Testis (tissue), 3 donors: Measurements from ENCODE around the gene CNKSR3. TPM values are rescaled to one million over a fixed set of nuclear protein-coding genes. Genes with fewer than 3 reads are reported as not detected.

Experiments used
- DNase-seq: peaks from one replicate; pipeline ENCODE4 v3.0.0-alpha.2; 2019
- H3K27ac ChIP-seq, 2 donors: fragments of 200-600 bp; sonication (generic); one replicate each; pipeline ENCODE4 v1.5.1; 2019
- H3K27me3 ChIP-seq: fragments of 200-600 bp; sonication (generic); one replicate; pipeline ENCODE4 v1.5.1; 2019
- H3K36me3 ChIP-seq: fragments of 200-600 bp; sonication (generic); one replicate; pipeline ENCODE4 v1.5.1; 2017; ENCODE audit warnings: low read depth; ENCODE audit errors: missing control alignments
- H3K4me1 ChIP-seq: fragments of 200-600 bp; sonication (generic); one replicate; pipeline ENCODE4 v1.5.1; 2019
- H3K4me3 ChIP-seq, 2 donors: fragments of 200-600 bp; sonication (generic); one replicate each; pipeline ENCODE4 v1.5.1; 2017 to 2019
- H3K9me3 ChIP-seq: fragments of 200-600 bp; sonication (generic); one replicate; pipeline ENCODE4 v1.5.1; 2017
- POLR2A ChIP-seq: fragments of 450-650 bp; IDR thresholded peaks from one replicate; pipeline ENCODE4 v1.6.1; 2017; ENCODE audit warnings: antibody characterized with exemption, mild to moderate bottlenecking, moderate library complexity
- WGBS, 2 donors: methylation state at CpG; one replicate each; pipeline ENCODE4 v1.1.5; 2018; 5-methylcytosine and 5-hydroxymethylcytosine counted together
- intact Hi-C: fragments of 100-400 bp; cut with DNase I; formaldehyde crosslinking; loops from one replicate; pipeline ENCODE4 v1.15.1; 2023; ENCODE audit warnings: low total_unique reads
- polyA plus RNA-seq: library from polyadenylated mRNA; stranded (reverse); fragments of 350-450 nt; fragmentation: Illumina TruSeq; extraction: RNeasy Lipid Tissue Mini Kit (QIAGEN cat#74804); gene quantifications from one replicate; pipeline ENCODE4 v1.2.3, GENCODE V29; 2014; ENCODE audit warnings: low read depth, low replicate concordance; ENCODE audit not compliant: insufficient read depth
- total RNA-seq, 2 donors: library from RNA; depleted of rRNA; stranded (reverse); fragments of >200 nt; gene quantifications; one replicate each; pipeline ENCODE4 v1.2.3, GENCODE V29; 2016
- TF ChIP-seq, protein P1 (sequence below), 3 experiments: fragments of 450-650 bp in 2 of 3; fragments of 200-600 bp in 1 of 3; sonication (generic) in 1 of 3; IDR thresholded peaks; one replicate each; pipeline ENCODE4 v1.5.1; 2016 to 2019; ENCODE audit warnings: antibody characterized with exemption in 3 of 3, mild to moderate bottlenecking in 2 of 3, moderate library complexity in 1 of 3

Gene CNKSR3
- total and polyA plus RNA-seq, 3 donors from 2014 or later: 26.0 to 28.7 (median 26.0) TPM

DNA sequence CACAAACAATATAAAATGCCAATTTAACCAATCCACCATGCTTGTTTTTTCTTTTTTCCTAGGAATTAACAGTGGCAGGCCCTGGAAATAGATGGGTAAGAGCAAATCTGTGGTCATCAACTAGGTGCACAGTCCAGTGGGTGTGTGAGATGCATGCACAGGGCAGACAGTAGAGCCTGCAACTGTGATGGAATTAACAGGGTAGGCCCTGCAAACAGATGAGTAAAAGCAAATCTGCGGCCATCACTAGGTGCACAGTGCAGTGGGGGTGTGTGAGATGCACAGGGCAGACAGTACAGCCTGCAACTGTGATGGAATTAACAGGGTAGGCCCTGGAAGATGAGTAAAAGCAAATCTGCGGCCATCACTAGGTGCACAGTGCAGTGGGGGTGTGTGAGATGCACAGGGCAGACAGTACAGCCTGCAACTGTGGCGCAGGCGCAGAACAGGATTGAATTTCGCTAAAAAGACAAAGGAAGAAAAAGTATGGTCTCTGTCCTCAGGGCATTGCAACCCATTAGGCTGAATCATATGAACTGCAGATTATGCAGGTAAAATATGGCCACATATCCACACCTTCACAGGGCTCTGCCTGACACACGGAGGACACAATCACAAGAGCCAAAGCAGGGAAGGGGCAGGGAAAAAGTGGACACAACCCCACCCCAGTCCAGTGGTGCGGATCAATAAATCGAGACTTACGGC is 112.8 kb downstream of the CNKSR3 start:
- Histone ChIP-seq H3K4me1 (peaks cover 5% of the 10 kb centered on the region), H3K36me3 (no peaks in the 10 kb centered on the region), H3K4me3 (no peak overlapping the region), H3K27me3 (no peaks in the 10 kb centered on the region), H3K9me3 (no peaks in the 10 kb centered on the region), H3K27ac (no peak overlapping the region)
- DNase-seq: no peak
- TF ChIP-seq POLR2A: no peak
- TF ChIP-seq, protein P1, sequence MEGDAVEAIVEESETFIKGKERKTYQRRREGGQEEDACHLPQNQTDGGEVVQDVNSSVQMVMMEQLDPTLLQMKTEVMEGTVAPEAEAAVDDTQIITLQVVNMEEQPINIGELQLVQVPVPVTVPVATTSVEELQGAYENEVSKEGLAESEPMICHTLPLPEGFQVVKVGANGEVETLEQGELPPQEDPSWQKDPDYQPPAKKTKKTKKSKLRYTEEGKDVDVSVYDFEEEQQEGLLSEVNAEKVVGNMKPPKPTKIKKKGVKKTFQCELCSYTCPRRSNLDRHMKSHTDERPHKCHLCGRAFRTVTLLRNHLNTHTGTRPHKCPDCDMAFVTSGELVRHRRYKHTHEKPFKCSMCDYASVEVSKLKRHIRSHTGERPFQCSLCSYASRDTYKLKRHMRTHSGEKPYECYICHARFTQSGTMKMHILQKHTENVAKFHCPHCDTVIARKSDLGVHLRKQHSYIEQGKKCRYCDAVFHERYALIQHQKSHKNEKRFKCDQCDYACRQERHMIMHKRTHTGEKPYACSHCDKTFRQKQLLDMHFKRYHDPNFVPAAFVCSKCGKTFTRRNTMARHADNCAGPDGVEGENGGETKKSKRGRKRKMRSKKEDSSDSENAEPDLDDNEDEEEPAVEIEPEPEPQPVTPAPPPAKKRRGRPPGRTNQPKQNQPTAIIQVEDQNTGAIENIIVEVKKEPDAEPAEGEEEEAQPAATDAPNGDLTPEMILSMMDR (IDR thresholded peaks at IDR 0.05): no peak
- WGBS, 2 donors: 91 to 96% methylated on average over 9 of the region's 9 CpGs
- intact Hi-C loops: no loop called here

- H3K27me3 ChIP-seq: no peaks in the 10 kb centered on the region
- no peaks in the 10 kb centered on the region for H3K36me3 ChIP-seq
- 82 to 88% methylated on average over 6 of the region's 6 CpGs for WGBS, 2 donors
- H3K4me1 ChIP-seq: peaks cover 5% of the 10 kb centered on the region
- no peak for DNase-seq
- intact Hi-C loops: no loop called here
- no peak for TF ChIP-seq POLR2A
- TF ChIP-seq, protein P1 (IDR thresholded peaks at IDR 0.05): no peak
- no peak overlapping the region for H3K4me3 ChIP-seq
- peak overlapping the region; percentile 45 to 51 for H3K27ac ChIP-seq
- no peaks in the 10 kb centered on the region for H3K9me3 ChIP-seq
Measured at GRCh38 chr6:154395878-154396277, 114.6 kb downstream of the CNKSR3 start.

- no peaks in the 10 kb centered on the region for H3K27me3 ChIP-seq
- intact Hi-C loops: no loop called here
- no peak for DNase-seq
Measured at GRCh38 chr6:154395316-154395715, 115.2 kb downstream of the CNKSR3 start.

DNA sequence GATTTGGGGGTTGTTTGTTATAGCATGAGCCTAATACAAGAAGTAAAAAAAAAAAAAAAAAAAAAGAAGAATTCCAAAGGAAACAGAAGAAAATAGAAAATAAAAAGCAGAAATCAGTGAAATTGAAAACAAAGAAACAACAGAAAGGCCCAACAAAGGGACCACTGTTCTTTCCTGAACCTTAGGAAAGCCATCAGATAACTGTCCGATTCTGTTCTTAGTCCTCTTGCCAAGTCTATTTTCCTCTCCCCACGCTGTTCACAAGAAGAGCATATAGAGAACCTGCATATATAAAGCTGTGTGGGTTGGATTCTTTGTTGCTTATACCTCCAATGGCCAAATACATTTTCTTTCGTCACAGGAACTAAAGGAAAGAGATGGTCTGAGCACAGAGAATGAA is 115.9 kb downstream of the CNKSR3 start:
- Histone ChIP-seq H3K27me3 (no peaks in the 10 kb centered on the region), H3K4me1 (peaks cover 5% of the 10 kb centered on the region), H3K9me3 (no peaks in the 10 kb centered on the region), H3K27ac (peak overlapping the region; percentile 45 to 62), H3K36me3 (no peaks in the 10 kb centered on the region), H3K4me3 (no peak overlapping the region)
- intact Hi-C loops: no loop called here
- DNase-seq: no peak
- TF ChIP-seq, protein P1 (IDR thresholded peaks at IDR 0.05): no peak
- TF ChIP-seq POLR2A: no peak
- WGBS, 2 donors: 56 to 67% methylated on average over 3 of the region's 3 CpGs

More at GRCh38 chr6:154395316-154395715, 115.2 kb downstream of the CNKSR3 start:
- no peaks in the 10 kb centered on the region for H3K36me3 ChIP-seq
- TF ChIP-seq POLR2A: no peak
- TF ChIP-seq, protein P1 (IDR thresholded peaks at IDR 0.05): no peak
- H3K9me3 ChIP-seq: no peaks in the 10 kb centered on the region
- peak overlapping the region; percentile 45 to 62 for H3K27ac ChIP-seq
- H3K4me1 ChIP-seq: peaks cover 5% of the 10 kb centered on the region
- no peak overlapping the region for H3K4me3 ChIP-seq

- Histone ChIP-seq H3K27me3 (no peaks in the 10 kb centered on the region), H3K27ac (no peak overlapping the region), H3K4me3 (no peak overlapping the region), H3K9me3 (no peaks in the 10 kb centered on the region), H3K36me3 (no peaks in the 10 kb centered on the region), H3K4me1 (no peaks in the 10 kb centered on the region)
- TF ChIP-seq, protein P1 (IDR thresholded peaks at IDR 0.05): no peak
- no peak for TF ChIP-seq POLR2A
- DNase-seq: no peak
- 95 to 96% methylated on average over 1 of the region's 1 CpG for WGBS, 2 donors
- intact Hi-C loops: no loop called here
Measured at GRCh38 chr6:154390034-154390433, 120.5 kb downstream of the CNKSR3 start.
